A172 (cell line): ENCODE measurements around the gene KRT2. TPM values are rescaled to one million over a fixed set of nuclear protein-coding genes. Genes with fewer than 3 reads are reported as not detected.

Experiments used
- total RNA-seq: library from RNA; depleted of rRNA; stranded (reverse); fragments of >200 nt; shearing (Covaris generic); gene quantifications from 2 replicates; pipeline ENCODE4 v1.2.3, GENCODE V29; 2014; rRNA removed

KRT2 gene
- total RNA-seq, 1 experiment from 2014 or later, result not detected

Other genes starting within 250 kb of the KRT2 start
- gene KRT82, start 245.9 kb downstream of the KRT2 start, total RNA-seq, result not detected in 2 replicates
- gene KRT75, start 217.8 kb downstream of the KRT2 start, total RNA-seq, result 0.07 TPM in 1 of 2 replicates, not detected in the other
- not detected in 2 replicates for gene KRT6B, start 200.1 kb downstream of the KRT2 start, total RNA-seq
- not detected in 2 replicates for gene KRT6C, start 178.4 kb downstream of the KRT2 start, total RNA-seq
- gene KRT6A, start 159.0 kb downstream of the KRT2 start, total RNA-seq, result not detected in 2 replicates
- gene KRT5, start 131.8 kb downstream of the KRT2 start, total RNA-seq, result 1.1 and 1.4 TPM in 2 replicates
- gene KRT71, start 99.1 kb downstream of the KRT2 start, total RNA-seq, result not detected in 2 replicates
- 0.43 TPM in 1 of 2 replicates, not detected in the other for gene KRT74, start 78.4 kb downstream of the KRT2 start, total RNA-seq
- not detected in 2 replicates for gene KRT72, start 50.7 kb downstream of the KRT2 start, total RNA-seq
- not detected in 2 replicates for gene KRT73, start 33.7 kb downstream of the KRT2 start, total RNA-seq
- gene KRT1, start 28.2 kb upstream of the KRT2 start, total RNA-seq, result not detected in 2 replicates
- gene KRT77, start 51.3 kb upstream of the KRT2 start, total RNA-seq, result not detected in 2 replicates
- gene KRT76, start 125.1 kb upstream of the KRT2 start, total RNA-seq, result not detected in 2 replicates
- not detected in 2 replicates for gene KRT3, start 143.9 kb upstream of the KRT2 start, total RNA-seq
- gene KRT4, start 161.9 kb upstream of the KRT2 start, total RNA-seq, result 0.07 TPM in 1 of 2 replicates, not detected in the other
- 0.26 and 0.33 TPM in 2 replicates for gene KRT79, start 182.1 kb upstream of the KRT2 start, total RNA-seq
- gene KRT78, start 196.8 kb upstream of the KRT2 start, total RNA-seq, result not detected in 2 replicates